HFF-Myc (cell line): ENCODE data around the gene SUSD4.

Experiments used
- DNase-seq: peaks from one replicate; pipeline ENCODE4 v3.0.0-alpha.2; 2011; ENCODE audit warnings: low read depth; ENCODE audit errors: extremely low read depth
- H3K4me3 ChIP-seq: replicated peaks from 2 replicates; pipeline ENCODE4 v1.5.1; 2011; ENCODE audit warnings: low read depth, mild to moderate bottlenecking, control low read depth, low read length
- TF ChIP-seq, protein P1 (sequence below): IDR thresholded peaks from 2 replicates; pipeline ENCODE4 v1.5.1; 2012; ENCODE audit warnings: mild to moderate bottlenecking, low read depth, low read length, control low read depth; ENCODE audit errors: missing control alignments

The SUSD4 gene

DNA sequence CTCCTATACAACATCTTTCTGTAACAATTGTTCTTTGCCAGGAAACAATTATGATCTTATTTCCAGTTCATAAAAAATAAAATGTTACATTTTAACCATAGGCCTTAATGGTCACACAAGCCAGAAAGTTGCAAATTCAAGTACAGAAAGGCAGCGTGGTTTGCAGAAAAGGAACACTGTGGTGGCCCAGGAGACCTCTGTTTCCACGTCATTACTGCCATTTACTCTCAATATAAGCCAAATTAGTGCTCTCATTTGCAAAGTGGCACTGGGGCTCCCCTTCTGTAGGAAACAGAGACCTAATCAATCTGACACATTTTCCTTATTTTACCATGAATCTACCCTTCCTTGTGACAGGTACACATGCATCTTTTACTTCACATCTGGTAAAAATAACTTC lies 141.6 kb downstream of the SUSD4 start:
- TF ChIP-seq, protein P1, sequence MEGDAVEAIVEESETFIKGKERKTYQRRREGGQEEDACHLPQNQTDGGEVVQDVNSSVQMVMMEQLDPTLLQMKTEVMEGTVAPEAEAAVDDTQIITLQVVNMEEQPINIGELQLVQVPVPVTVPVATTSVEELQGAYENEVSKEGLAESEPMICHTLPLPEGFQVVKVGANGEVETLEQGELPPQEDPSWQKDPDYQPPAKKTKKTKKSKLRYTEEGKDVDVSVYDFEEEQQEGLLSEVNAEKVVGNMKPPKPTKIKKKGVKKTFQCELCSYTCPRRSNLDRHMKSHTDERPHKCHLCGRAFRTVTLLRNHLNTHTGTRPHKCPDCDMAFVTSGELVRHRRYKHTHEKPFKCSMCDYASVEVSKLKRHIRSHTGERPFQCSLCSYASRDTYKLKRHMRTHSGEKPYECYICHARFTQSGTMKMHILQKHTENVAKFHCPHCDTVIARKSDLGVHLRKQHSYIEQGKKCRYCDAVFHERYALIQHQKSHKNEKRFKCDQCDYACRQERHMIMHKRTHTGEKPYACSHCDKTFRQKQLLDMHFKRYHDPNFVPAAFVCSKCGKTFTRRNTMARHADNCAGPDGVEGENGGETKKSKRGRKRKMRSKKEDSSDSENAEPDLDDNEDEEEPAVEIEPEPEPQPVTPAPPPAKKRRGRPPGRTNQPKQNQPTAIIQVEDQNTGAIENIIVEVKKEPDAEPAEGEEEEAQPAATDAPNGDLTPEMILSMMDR = no peak
- no peak overlapping the region for H3K4me3 ChIP-seq
- no peak for DNase-seq

DNA sequence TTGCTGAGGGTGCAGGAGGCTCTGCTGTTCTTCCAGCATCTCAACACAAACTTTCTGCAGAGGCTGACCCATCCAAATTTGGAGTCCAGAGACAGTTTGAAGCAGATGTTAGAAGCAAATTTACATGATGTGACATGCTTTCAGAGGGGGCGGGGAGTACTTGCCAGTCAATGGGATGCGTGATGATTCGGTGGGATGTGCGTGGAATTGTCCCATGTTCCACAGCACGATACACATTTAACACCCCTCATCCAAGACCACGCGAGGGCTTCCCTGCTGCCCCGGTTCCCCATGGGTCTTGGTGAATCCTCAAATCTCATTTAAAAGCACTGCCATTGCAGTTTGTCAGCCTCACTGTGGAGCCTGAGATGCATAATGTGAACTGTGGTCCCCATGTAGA lies 142.3 kb downstream of the SUSD4 start:
- TF ChIP-seq, protein P1 = no peak
- H3K4me3 ChIP-seq = no peak overlapping the region
- no peak for DNase-seq

DNA sequence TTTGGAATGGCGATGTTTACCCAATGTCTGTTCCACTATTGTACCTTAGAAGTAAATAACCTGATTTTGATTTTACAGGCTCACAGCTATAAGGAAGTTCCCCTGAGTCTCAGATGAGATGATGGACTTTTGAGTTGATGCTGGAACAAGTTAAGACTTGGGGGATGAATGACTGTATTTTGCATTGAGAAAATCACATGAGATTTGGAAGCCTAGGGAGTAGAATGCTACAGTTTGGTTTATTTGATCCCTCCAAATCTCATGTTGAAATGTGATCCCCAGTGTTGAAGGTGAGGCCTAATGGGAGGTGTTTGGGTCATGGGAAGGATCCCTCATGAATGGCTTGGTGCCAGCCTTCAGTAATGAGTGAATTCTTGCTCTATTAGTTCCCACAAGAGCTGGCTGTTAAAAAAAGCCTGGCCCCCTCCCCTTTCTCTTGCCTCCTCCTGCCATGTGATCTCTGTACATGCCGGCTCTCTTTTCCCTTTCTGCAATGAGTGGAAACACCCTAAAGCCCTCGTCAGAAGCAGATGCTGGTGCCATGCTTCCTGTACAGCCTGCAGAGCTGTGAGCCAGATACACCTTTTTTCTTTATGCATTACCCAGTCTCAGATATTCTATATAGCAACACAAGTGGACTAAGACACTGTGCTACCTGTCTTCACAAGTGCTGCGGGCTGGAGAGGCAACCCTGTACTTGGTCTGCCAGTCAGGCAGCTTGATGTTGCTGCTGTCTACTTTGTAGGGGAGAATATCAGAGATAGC lies 143.9 kb downstream of the SUSD4 start:
- H3K4me3 ChIP-seq = no peak overlapping the region
- no peak for DNase-seq
- TF ChIP-seq, protein P1 = no peak

DNA sequence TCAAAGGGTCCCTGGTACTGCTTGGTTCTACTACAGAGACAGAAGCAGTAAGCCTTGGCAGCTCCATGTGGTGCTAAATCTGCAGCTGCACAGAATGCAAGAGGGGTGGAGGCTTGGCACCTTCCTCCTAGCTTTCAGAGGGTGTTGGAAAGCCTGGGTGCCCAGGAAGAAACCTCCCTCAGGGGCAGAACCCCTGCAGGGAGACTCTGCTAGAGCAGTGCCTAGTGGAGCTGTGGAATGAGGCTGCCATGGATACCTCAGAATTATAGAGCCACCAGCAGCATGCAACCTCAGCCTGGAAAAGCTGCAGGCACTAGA lies 144.7 kb downstream of the SUSD4 start:
- no peak for DNase-seq
- H3K4me3 ChIP-seq = no peak overlapping the region
- TF ChIP-seq, protein P1 = no peak

DNA sequence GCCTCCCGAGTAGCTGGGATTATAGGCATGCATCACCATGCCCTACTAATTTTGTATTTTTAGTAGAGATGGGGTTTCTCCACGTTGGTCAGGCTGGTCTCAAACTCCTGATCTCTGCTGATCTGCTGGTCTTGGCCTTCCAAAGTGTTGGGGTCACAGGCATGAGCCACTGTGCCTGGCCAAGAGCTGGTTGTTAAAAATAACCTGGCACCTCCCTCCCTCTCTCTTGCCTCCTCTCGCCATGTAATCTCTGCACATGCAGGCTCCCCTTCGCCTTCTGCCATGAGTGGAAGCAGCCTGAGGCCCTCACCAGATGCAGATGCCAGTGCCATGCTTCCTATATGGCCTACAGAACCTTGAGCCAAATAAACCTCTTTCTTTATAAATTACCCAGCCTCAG lies 146.2 kb downstream of the SUSD4 start:
- DNase-seq = no peak
- TF ChIP-seq, protein P1 = no peak
- H3K4me3 ChIP-seq = no peak overlapping the region

DNA sequence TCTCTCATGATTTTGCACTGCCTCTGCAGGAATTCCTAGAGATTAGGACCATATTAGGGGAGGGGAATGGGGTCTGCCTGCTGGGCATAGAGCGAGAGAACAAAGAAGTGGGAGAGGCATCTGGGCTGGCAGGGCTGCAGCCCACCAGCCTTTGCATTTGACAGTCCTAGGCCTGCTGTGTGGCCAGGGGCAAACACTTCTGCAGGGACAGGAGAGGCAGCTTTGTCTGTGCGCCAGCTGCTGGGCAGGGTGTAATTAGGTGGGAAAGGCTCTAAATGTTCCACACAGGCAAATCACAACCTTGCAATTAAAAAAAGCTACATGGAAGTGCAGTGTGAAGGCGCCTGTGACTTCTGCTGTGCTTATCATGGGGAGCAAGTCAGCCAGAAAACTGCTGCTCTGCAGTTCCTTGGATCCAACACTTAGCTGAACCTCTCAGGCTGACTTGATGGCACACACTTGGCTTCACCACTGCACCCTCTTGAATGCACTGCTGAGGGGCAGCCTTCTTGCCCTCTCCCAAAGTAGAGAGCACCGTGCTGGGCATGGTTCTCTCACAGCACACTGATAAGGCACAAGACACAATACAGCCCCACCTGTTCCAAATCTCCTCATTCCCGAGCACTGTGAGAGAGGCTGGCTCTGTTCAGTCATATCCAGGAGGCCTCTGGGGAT lies 147.3 kb downstream of the SUSD4 start:
- TF ChIP-seq, protein P1 = no peak
- no peak for DNase-seq
- H3K4me3 ChIP-seq = no peak overlapping the region
